Erythroblast (primary cell): ENCODE measurements around the gene SLC50A1.

Experiments
- GATA1 ChIP-seq: IDR thresholded peaks from 2 replicates; pipeline ENCODE4 v1.6.1; 2011; ENCODE audit warnings: low read depth, mild to moderate bottlenecking, control low read depth, low read length, moderate library complexity
- POLR2A ChIP-seq: IDR thresholded peaks from 2 replicates; pipeline ENCODE4 v1.6.1; 2011; ENCODE audit warnings: mild to moderate bottlenecking, low read length

GRCh38 chr1:155172732-155173477 lies 37.3 kb downstream of the SLC50A1 start, which contains the start of gene KRTCAP2:
- TF ChIP-seq POLR2A, result peak; percentile 92
- TF ChIP-seq GATA1, result no peak
